Stomach (tissue), 9 donors: Measurements from ENCODE around the gene TMEM120B. TPM values are rescaled to one million over a fixed set of nuclear protein-coding genes. Genes with fewer than 3 reads are reported as not detected.

Experiments used
- DNase-seq, 2 donors: peaks; one replicate each; pipeline versions ENCODE4 v3.0.0 to v3.0.0-alpha.2; 2013 to 2019
- H3K27ac ChIP-seq, 5 donors: fragments of 200-600 bp in 4 of 5; sonication (generic) in 4 of 5; one replicate each; pipeline ENCODE4 v1.5.1; 2013 to 2019; ENCODE audit warnings: mild to moderate bottlenecking in 1 of 5, moderate library complexity in 1 of 5
- H3K27me3 ChIP-seq, 3 donors: fragments of 200-600 bp; sonication (generic); one replicate each; pipeline ENCODE4 v1.5.1; 2017 to 2019; ENCODE audit warnings: mixed run types in 1 of 3
- H3K36me3 ChIP-seq, 4 donors: fragments of 200-600 bp; sonication (generic); 1 replicate in 3 of 4; 2 replicates in 1 of 4; pipeline ENCODE4 v1.5.1; 2016 to 2019
- H3K4me1 ChIP-seq, 4 donors: fragments of 200-600 bp; sonication (generic); one replicate each; pipeline ENCODE4 v1.5.1; 2016 to 2019
- H3K4me3 ChIP-seq, 4 donors: fragments of 200-600 bp; sonication (generic) in 3 of 4; one replicate each; pipeline ENCODE4 v1.5.1; 2016 to 2019; ENCODE audit warnings: mild to moderate bottlenecking in 1 of 4
- H3K9me3 ChIP-seq, 4 donors: fragments of 200-600 bp; sonication (generic); one replicate each; pipeline ENCODE4 v1.5.1; 2016 to 2019
- EP300 ChIP-seq: sonication (generic); formaldehyde crosslinking; IDR thresholded peaks from one replicate; pipeline ENCODE4 v1.6.1; 2017; ENCODE audit warnings: antibody characterized with exemption
- POLR2A ChIP-seq, 4 donors: fragments of 450-650 bp; IDR thresholded peaks; one replicate each; pipeline ENCODE4 v1.6.1; 2016; ENCODE audit warnings: antibody characterized with exemption in 4 of 4, control low read depth in 2 of 4, mild to moderate bottlenecking in 1 of 4, moderate library complexity in 1 of 4
- POLR2AphosphoS5 ChIP-seq, 3 donors: sonication (generic); formaldehyde crosslinking; IDR thresholded peaks; one replicate each; pipeline ENCODE4 v1.6.1; 2016; ENCODE audit warnings: antibody characterized with exemption in 3 of 3
- WGBS, 5 donors: extraction: QIAGEN DNeasy Blood & Tissue Kit in 3 of 5; methylation state at CpG; one replicate each; pipeline versions ENCODE4 v1.1.5 to v1.1.7; 2013 to 2018; 5-methylcytosine and 5-hydroxymethylcytosine counted together
- intact Hi-C: fragments of 100-400 bp; cut with DNase I; formaldehyde crosslinking; loops from one replicate; pipeline ENCODE4 v1.15.1; 2023; ENCODE audit warnings: low total_unique reads
- polyA plus RNA-seq, 3 donors: library from polyadenylated mRNA; stranded (reverse); fragments of 200-250 nt; gene quantifications; one replicate each; pipeline ENCODE4 v1.2.3, GENCODE V29; 2013
- total RNA-seq, 5 donors: library from RNA; depleted of rRNA; stranded (reverse); fragments of >200 nt; gene quantifications; one replicate each; pipeline versions ENCODE4 v1.1.0 to v1.2.3, GENCODE V29; 2014 to 2016
- TF ChIP-seq, protein P1 (sequence below), 7 experiments: fragments of 450-650 bp in 4 of 7; fragments of 200-600 bp in 3 of 7; sonication (generic) in 3 of 7; IDR thresholded peaks; one replicate each; pipeline ENCODE4 v1.5.1; 2016 to 2019; ENCODE audit warnings: antibody characterized with exemption in 7 of 7, control low read depth in 2 of 7, mild to moderate bottlenecking in 1 of 7
- donor health status: healthy with polysubstance abuse.
- donor health status: Bipolar disorder and iron deficiency.
- donor health status: healthy.

TMEM120B gene
- total and polyA plus RNA-seq, 8 donors: 0.58 to 11.6 (median 4.4) TPM

DNA sequence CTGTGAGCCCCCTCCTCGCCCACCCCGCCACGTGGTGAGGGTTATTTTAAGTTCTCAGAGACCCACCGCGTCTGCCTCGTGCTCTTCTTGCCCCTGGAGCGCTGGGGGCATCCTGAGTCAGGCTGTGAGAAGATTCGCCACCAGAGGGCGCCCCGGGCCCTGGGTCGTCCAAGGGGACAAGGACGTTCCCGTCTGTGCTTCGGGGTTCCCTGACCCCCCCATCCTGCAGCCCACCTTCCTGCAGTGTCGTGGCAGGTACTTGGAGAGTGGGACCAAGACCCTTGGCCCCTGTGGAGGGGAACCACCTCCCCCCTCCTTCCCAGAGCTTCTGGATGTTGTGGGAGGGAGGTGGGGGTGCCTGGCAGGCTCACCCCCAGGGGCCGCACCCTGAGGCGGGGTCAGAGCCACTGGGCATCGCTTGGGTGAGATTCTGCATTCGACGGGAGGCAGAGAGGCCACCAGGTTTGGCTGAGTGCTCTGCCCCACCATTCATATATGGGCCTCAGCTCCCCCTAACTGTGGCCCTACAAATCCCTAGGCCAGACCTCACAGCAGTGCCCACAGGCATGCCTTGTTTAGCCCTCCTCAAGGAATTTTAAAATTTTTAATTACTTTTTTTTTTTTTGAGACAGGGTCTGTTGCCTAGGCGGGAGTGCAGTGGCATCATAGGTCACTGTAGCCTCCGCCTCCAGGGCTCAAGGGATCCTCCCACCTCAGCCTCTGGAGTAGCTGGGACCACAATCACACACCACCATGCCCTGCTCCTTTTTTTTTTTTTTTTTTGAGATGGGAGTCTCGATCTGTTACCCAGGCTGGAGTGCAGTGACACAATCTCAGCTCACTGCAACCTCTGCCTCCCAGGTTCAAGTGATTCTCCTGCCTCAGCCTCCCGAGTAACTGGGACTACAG lies 63.9 kb downstream of the TMEM120B start:
- peak; percentile 89 to 90 for DNase-seq
- H3K36me3 ChIP-seq: peaks cover 3 to 34% (median 30%) of the 10 kb centered on the region in 4 donors
- no peaks in the 10 kb centered on the region for H3K27me3 ChIP-seq
- intact Hi-C loops: loop anchor here (5.0 kb wide), 1 partner anchor 36 kb away; no protein-coding TSS in a partner anchor
- TF ChIP-seq, protein P1, sequence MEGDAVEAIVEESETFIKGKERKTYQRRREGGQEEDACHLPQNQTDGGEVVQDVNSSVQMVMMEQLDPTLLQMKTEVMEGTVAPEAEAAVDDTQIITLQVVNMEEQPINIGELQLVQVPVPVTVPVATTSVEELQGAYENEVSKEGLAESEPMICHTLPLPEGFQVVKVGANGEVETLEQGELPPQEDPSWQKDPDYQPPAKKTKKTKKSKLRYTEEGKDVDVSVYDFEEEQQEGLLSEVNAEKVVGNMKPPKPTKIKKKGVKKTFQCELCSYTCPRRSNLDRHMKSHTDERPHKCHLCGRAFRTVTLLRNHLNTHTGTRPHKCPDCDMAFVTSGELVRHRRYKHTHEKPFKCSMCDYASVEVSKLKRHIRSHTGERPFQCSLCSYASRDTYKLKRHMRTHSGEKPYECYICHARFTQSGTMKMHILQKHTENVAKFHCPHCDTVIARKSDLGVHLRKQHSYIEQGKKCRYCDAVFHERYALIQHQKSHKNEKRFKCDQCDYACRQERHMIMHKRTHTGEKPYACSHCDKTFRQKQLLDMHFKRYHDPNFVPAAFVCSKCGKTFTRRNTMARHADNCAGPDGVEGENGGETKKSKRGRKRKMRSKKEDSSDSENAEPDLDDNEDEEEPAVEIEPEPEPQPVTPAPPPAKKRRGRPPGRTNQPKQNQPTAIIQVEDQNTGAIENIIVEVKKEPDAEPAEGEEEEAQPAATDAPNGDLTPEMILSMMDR (IDR thresholded peaks at IDR 0.05): peak in 6 of 7 experiments; percentile 35 to 93 (median 80)
- TF ChIP-seq POLR2AphosphoS5 (IDR thresholded peaks at IDR 0.05): peak in 1 of 3 donors; percentile 38
- no peak for TF ChIP-seq EP300
- no peak overlapping the region for H3K4me3 ChIP-seq
- no peaks in the 10 kb centered on the region for H3K9me3 ChIP-seq
- H3K4me1 ChIP-seq: peaks cover 9 to 30% (median 16%) of the 10 kb centered on the region in 4 donors
- WGBS, 5 donors: 23 to 26% (median 24%) methylated on average over 19 to 24 of the region's 24 CpGs
- H3K27ac ChIP-seq: peak overlapping the region in 1 of 5 donors; percentile 41

DNA sequence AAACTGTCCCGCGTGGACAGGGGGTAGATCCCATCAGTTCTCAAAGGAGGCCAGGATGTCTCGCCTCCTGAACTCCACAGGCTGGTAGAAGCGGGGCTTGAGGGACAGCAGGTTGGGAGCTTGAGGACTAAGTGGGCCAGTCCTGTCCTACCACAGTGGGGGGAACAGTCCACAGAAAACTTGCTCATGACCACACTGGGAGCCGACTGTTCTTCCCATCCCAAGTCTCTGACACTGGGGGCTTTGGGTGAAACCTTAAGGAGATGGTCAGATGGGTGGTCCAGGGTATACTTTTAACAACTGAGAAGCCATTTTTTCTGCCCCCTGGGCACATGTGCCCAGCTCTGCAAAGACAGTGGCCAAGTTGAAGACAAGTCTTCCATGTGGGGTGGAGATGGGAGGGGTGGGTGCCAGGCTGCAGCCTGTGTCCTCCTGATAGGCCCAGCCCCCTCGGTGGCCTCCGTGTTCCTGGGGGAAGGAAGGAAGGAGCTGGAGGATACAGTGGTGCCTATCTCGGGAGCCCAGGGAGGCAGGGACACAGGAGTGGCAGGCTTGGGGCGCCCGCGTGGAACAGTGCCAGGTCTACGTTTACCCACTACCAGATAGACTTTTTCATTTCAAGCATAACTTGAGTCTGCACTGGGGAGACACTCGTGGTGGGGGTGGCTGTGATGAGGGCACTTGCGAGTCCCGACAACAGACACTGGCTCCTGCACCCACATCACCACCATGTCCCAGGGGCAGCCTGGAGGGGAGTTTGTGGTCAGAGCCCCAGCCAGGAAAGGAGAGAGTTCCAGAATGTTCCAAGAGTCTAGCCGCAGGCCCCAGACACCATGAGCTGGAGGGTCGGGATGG lies 66.2 kb downstream of the TMEM120B start:
- no peak overlapping the region for H3K27ac ChIP-seq
- TF ChIP-seq, protein P1 (IDR thresholded peaks at IDR 0.05): no peak
- intact Hi-C loops: loop anchor here (5.0 kb wide), 1 partner anchor 34 kb away; no protein-coding TSS in a partner anchor
- DNase-seq: no peak
- H3K4me1 ChIP-seq: peaks cover 11 to 38% (median 21%) of the 10 kb centered on the region in 4 donors
- no peak overlapping the region for H3K4me3 ChIP-seq
- 62 to 73% (median 69%) methylated on average over 15 to 17 of the region's 17 CpGs for WGBS, 5 donors
- no peaks in the 10 kb centered on the region for H3K9me3 ChIP-seq
- H3K27me3 ChIP-seq: no peaks in the 10 kb centered on the region
- peaks cover 3 to 34% (median 30%) of the 10 kb centered on the region in 4 donors for H3K36me3 ChIP-seq

DNA sequence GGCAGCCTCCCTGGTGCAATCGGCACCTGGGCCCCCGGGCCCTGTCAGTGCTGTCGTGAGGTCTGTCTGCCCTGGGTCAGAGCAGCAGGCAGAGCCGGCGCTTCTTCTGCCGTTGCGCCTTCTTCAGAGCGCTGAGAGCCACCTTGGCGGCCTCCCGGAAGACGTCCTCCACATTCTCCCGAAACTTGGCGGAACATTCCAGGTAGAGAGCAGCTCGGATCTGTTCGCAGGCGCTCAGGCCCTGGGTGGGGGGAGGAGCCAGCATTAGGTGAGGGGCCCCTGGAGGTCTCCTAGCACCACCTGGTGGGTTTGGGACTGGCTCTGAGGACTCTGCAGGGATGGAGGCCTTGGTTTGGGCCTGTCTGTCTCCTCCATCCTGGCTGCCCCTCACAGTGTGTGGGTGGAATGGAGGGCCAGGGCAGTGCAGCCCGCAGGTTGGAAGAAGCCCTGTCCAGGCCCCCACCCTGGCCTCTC lies 66.9 kb downstream of the TMEM120B start:
- Histone ChIP-seq H3K36me3 (peaks cover 3 to 34% (median 30%) of the 10 kb centered on the region in 4 donors), H3K27ac (no peak overlapping the region), H3K27me3 (no peaks in the 10 kb centered on the region), H3K9me3 (no peaks in the 10 kb centered on the region), H3K4me1 (peaks cover 11 to 45% (median 21%) of the 10 kb centered on the region in 4 donors), H3K4me3 (no peak overlapping the region)
- intact Hi-C loops: loop anchor here (5.0 kb wide), 1 partner anchor 33 kb away; no protein-coding TSS in a partner anchor
- no peak for DNase-seq
- TF ChIP-seq POLR2AphosphoS5 (IDR thresholded peaks at IDR 0.05) (no peak), EP300 (no peak), POLR2A (IDR thresholded peaks at IDR 0.05) (no peak)
- TF ChIP-seq, protein P1 (IDR thresholded peaks at IDR 0.05): no peak
- 91 to 95% (median 94%) methylated on average over 12 to 17 of the region's 17 CpGs for WGBS, 5 donors

DNA sequence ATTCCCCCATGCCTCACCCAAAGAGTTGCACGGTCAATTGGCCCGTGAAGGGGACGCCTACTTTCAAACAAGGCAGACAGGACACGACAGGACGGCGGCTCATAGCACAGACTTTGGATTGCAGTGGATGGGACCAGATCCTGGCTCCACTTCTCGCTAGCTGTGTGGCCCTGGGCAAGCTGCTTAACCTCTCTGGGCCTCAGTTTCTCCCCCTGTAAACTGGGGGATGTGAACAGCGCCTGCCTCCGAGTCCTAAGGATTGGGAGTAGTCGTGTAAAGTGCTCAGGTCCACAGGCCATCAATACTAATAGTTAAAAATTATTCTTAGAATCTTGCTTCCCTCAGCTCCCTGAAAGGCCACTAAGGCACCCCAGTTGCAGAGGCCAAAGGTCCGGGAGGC lies 67.9 kb downstream of the TMEM120B start:
- H3K4me3 ChIP-seq: no peak overlapping the region
- 87 to 96% (median 92%) methylated on average over 11 of the region's 11 CpGs for WGBS, 5 donors
- no peaks in the 10 kb centered on the region for H3K9me3 ChIP-seq
- intact Hi-C loops: no loop called here
- peaks cover 3 to 34% (median 30%) of the 10 kb centered on the region in 4 donors for H3K36me3 ChIP-seq
- TF ChIP-seq, protein P1 (IDR thresholded peaks at IDR 0.05): no peak
- peak overlapping the region in 1 of 5 donors; percentile 66 for H3K27ac ChIP-seq
- H3K27me3 ChIP-seq: no peaks in the 10 kb centered on the region
- no peak for DNase-seq
- peaks cover 11 to 51% (median 25%) of the 10 kb centered on the region in 4 donors for H3K4me1 ChIP-seq
